Tibial nerve (tissue), 4 donors: ENCODE results near the gene KLHL30.

ENCODE experiments used
- EP300 ChIP-seq, 2 donors: sonication (generic); formaldehyde crosslinking; IDR thresholded peaks; one replicate each; pipeline ENCODE4 v1.6.1; 2017; ENCODE audit warnings: antibody characterized with exemption in 2 of 2, mild to moderate bottlenecking in 1 of 2
- POLR2A ChIP-seq, 2 donors: fragments of 450-650 bp; IDR thresholded peaks; one replicate each; pipeline ENCODE4 v1.6.1; 2017; ENCODE audit warnings: antibody characterized with exemption in 2 of 2, mild to moderate bottlenecking in 2 of 2, moderate library complexity in 2 of 2
- TF ChIP-seq, protein P1 (sequence below), 5 experiments: fragments of 200-600 bp in 3 of 5; fragments of 450-650 bp in 2 of 5; sonication (generic) in 3 of 5; IDR thresholded peaks; one replicate each; pipeline ENCODE4 v1.5.1; 2016 to 2019; ENCODE audit warnings: antibody characterized with exemption in 5 of 5, mild to moderate bottlenecking in 3 of 5, moderate library complexity in 2 of 5

DNA sequence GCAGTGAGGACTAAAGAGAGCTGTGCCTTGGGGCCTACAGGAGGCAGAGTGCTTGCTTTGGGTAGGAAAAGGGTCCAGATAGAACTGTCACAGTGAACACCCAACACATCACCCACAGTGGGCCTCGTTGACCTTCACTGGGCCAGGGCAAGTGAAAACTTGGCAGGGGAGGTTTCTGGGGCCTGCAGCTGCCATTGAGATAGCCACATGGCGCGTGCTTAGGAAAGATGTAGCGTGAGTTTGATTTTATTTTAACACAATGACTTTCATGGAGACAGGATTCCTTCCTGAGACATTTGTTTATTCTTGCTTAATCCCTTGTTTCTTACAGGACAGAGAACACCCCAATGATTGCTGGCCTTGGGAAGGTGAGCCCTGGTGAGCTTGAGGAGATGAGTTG is 47.6 kb upstream of the KLHL30 start:
- TF ChIP-seq POLR2A (IDR thresholded peaks at IDR 0.05) (no peak), EP300 (IDR thresholded peaks at IDR 0.05) (no peak)
- TF ChIP-seq, protein P1, sequence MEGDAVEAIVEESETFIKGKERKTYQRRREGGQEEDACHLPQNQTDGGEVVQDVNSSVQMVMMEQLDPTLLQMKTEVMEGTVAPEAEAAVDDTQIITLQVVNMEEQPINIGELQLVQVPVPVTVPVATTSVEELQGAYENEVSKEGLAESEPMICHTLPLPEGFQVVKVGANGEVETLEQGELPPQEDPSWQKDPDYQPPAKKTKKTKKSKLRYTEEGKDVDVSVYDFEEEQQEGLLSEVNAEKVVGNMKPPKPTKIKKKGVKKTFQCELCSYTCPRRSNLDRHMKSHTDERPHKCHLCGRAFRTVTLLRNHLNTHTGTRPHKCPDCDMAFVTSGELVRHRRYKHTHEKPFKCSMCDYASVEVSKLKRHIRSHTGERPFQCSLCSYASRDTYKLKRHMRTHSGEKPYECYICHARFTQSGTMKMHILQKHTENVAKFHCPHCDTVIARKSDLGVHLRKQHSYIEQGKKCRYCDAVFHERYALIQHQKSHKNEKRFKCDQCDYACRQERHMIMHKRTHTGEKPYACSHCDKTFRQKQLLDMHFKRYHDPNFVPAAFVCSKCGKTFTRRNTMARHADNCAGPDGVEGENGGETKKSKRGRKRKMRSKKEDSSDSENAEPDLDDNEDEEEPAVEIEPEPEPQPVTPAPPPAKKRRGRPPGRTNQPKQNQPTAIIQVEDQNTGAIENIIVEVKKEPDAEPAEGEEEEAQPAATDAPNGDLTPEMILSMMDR (IDR thresholded peaks at IDR 0.05), result no peak
